SJCRH30 (cell line): ENCODE measurements around the gene BRD9. TPM values are rescaled to one million over a fixed set of nuclear protein-coding genes. Genes with fewer than 3 reads are reported as not detected.
"Not testable (repeated sequence)": the region's sequence is repeated elsewhere in the genome, so short reads cannot be mapped to it uniquely, and the experiment has no call there.

ENCODE experiments used
- DNase-seq, 2 experiments: peaks; one replicate each; pipeline ENCODE4 v3.0.0-alpha.2; 2015 to 2020
- H3K27ac ChIP-seq: fragments of 250-450 bp; sonication (Bioruptor Pico); 2 replicates; pipeline ENCODE4 v1.5.1; 2020; ENCODE audit warnings: mild to moderate bottlenecking, moderate library complexity
- H3K27me3 ChIP-seq: fragments of 250-450 bp; sonication (Bioruptor Pico); 2 replicates; pipeline ENCODE4 v1.5.1; 2020; ENCODE audit warnings: mild to moderate bottlenecking, moderate library complexity
- H3K36me3 ChIP-seq: fragments of 250-450 bp; sonication (Bioruptor Pico); 2 replicates; pipeline ENCODE4 v1.5.1; 2020; ENCODE audit warnings: mild to moderate bottlenecking, moderate library complexity
- H3K4me1 ChIP-seq: fragments of 250-450 bp; sonication (Bioruptor Pico); 2 replicates; pipeline ENCODE4 v1.5.1; 2020; ENCODE audit warnings: mild to moderate bottlenecking, moderate library complexity
- H3K4me3 ChIP-seq: fragments of 250-450 bp; sonication (Bioruptor Pico); 2 replicates; pipeline ENCODE4 v1.5.1; 2020; ENCODE audit warnings: mild to moderate bottlenecking, moderate library complexity
- H3K9me3 ChIP-seq: fragments of 250-450 bp; sonication (Bioruptor Pico); replicated peaks from 2 replicates; pipeline ENCODE4 v1.5.1; 2020; ENCODE audit warnings: mild to moderate bottlenecking, moderate library complexity
- total RNA-seq: library from RNA; depleted of rRNA; stranded (reverse); fragments of >200 nt; shearing (Covaris generic); gene quantifications from 2 replicates; pipeline ENCODE4 v1.2.3, GENCODE V29; 2014

The BRD9 gene
- total RNA-seq, 1 experiment from 2014 or later = 19.9 TPM

DNA sequence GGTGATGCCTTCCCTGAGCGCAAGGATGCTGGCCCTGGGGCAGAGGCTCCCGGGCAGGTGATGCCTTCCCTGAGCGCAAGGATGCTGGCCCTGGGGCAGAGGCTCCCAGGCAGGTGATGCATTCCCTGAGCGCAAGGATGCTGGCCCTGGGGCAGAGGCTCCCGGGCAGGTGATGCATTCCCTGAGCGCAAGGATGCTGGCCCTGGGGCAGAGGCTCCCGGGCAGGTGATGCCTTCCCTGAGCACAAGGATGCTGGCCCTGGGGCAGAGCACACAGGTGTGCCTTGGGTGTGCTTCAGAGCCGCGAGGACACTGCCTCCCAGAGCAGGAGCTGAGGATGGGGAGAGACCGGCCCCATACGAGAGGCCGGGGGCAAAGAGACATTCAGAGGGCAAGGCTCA, 22.7 kb upstream of the BRD9 start:
- H3K9me3 ChIP-seq, H3K27me3 ChIP-seq, H3K4me3 ChIP-seq, H3K4me1 ChIP-seq, DNase-seq, H3K27ac ChIP-seq, H3K36me3 ChIP-seq: not testable (repeated sequence)

DNA sequence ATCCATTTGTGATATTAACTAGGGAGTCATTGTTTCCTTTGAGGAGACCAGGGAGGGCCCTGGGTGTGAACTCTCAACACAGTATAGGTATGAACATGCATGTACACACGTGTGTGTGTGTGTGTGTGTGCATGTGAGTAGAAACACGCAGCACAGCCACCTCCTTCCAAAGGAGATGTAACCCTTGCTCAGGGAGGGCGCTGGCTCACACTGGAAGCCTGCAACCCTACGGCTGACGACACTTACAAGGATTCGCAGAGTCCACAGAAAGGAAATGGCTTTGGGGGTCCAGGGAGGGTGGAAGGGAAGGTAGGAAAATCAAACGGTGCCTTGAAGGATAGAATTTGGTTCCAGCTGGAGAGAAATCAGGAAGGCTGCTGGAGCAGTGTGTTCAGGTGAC, 22.0 kb upstream of the BRD9 start:
- no peak overlapping the region for H3K4me3 ChIP-seq
- H3K27ac ChIP-seq = no peak overlapping the region
- H3K27me3 ChIP-seq = no peaks in the 10 kb centered on the region
- H3K9me3 ChIP-seq = no peaks in the 10 kb centered on the region
- H3K4me1 ChIP-seq = peaks cover 4% of the 10 kb centered on the region
- DNase-seq = no peak
- 0 out of 2 replicates have a peak, but pooled peaks cover 3% of the 10 kb centered on the region for H3K36me3 ChIP-seq

DNA sequence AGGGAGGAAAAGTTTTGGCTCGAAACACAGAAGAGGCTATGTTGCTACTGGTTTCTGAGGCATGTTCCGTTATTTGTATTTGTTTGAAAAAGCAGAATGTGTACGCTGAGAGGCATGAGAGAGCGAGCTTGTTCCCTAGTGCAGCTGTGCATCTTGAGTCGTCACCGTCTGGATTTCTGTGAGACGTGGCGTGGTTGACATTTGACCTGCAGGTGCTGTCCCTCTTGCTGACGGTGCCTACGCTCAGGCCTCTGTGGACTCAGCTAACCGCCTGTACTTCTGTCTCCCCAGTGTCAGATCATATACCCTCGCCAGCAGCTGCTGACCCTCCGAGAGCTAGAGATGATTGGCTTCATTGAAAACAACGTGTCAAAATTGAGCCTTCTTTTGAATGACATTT, 21.6 kb upstream of the BRD9 start:
- Histone ChIP-seq H3K4me1 (peaks cover 1% of the 10 kb centered on the region; the same call in 1 of the 2 replicates), H3K9me3 (no peaks in the 10 kb centered on the region), H3K27me3 (no peaks in the 10 kb centered on the region), H3K4me3 (no peak overlapping the region), H3K36me3 (0 out of 2 replicates have a peak, but pooled peaks cover 3% of the 10 kb centered on the region), H3K27ac (no peak overlapping the region)
- DNase-seq = no peak

DNA sequence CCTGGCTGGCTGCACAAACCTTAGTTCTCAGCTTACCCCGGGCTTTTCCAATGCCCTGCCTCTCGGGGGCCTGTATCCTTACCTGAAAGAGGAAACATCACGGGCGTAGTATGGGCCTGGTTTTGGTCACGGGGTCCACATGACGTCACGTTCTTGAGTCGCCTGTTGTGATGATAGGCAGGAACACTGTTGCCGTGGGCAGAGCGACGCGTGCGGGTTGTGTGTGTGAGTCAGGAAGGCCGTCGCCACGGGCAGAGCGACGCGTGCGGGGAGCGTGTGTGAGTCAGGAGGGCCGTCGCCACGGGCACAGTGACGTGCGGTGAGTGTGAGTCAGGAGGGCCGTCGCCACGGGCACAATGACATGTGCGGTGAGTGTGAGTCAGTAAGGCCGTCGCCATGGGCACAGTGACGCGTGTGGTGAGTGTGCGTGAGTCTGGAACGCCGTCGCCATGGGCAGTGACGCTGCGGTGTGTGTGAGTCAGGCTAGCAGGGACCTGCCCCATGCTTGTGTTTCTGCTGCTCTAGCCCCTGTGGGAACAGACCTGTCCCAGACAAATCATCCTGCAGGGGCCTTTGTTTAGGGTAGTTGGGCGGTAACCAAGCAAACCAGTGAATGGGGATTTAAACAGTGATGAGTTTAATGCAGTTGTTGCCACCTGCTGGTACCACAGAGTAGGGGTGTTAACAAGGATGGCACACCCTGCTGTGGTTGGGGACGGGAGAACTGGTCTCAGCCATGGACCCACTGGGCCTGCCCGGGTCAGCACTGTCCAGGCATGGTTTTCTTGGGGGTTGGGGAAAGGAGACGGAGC, 19.9 kb upstream of the BRD9 start:
- H3K36me3 ChIP-seq = no peaks in the 10 kb centered on the region
- no peaks in the 10 kb centered on the region for H3K4me1 ChIP-seq
- no peak for DNase-seq
- H3K27me3 ChIP-seq = no peaks in the 10 kb centered on the region
- H3K4me3 ChIP-seq = no peak overlapping the region
- no peak overlapping the region for H3K27ac ChIP-seq
- H3K9me3 ChIP-seq = no peaks in the 10 kb centered on the region

DNA sequence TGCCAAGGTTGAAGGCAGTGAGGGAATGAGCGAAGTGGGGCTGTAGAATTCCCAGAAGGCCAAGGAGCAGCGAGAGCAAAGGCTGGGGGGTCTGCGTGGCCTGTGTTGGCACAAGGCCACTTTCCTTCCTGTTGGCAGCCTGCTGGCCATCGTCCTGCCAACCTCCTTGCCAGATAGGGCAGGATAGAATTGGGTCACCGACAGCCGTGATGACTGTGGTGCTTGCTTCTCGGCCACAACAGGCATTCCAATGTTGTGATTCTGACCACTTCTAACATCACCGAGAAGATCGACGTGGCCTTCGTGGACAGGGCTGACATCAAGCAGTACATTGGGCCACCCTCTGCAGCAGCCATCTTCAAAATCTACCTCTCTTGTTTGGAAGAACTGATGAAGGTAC, 19.0 kb upstream of the BRD9 start:
- no peaks in the 10 kb centered on the region for H3K27me3 ChIP-seq
- no peak overlapping the region for H3K27ac ChIP-seq
- no peaks in the 10 kb centered on the region for H3K36me3 ChIP-seq
- H3K4me3 ChIP-seq = no peak overlapping the region
- no peaks in the 10 kb centered on the region for H3K9me3 ChIP-seq
- no peaks in the 10 kb centered on the region for H3K4me1 ChIP-seq
- DNase-seq = no peak

DNA sequence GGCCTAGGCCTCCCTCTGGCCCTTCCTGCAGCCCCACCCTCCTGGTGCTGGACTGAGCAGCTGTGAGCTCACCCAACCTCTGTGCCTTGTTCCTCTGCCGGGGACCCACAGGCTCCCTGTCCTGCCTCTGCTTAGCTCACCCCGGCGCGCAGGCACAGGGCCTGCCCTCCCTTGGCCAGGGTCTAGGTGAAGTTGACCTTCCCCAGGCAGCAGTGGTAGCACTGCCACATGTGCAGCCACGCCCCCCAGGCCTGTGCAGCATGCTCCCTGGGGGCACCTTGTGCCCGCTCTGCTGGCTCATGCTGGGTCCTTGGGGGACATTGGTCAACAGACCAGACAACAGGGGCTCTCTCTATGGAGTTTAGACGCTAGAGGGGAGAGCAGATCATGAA, 18.2 kb upstream of the BRD9 start:
- DNase-seq = no peak
- Histone ChIP-seq H3K4me1 (no peaks in the 10 kb centered on the region), H3K9me3 (no peaks in the 10 kb centered on the region), H3K36me3 (no peaks in the 10 kb centered on the region), H3K4me3 (no peak overlapping the region), H3K27ac (no peak overlapping the region), H3K27me3 (no peaks in the 10 kb centered on the region)

DNA sequence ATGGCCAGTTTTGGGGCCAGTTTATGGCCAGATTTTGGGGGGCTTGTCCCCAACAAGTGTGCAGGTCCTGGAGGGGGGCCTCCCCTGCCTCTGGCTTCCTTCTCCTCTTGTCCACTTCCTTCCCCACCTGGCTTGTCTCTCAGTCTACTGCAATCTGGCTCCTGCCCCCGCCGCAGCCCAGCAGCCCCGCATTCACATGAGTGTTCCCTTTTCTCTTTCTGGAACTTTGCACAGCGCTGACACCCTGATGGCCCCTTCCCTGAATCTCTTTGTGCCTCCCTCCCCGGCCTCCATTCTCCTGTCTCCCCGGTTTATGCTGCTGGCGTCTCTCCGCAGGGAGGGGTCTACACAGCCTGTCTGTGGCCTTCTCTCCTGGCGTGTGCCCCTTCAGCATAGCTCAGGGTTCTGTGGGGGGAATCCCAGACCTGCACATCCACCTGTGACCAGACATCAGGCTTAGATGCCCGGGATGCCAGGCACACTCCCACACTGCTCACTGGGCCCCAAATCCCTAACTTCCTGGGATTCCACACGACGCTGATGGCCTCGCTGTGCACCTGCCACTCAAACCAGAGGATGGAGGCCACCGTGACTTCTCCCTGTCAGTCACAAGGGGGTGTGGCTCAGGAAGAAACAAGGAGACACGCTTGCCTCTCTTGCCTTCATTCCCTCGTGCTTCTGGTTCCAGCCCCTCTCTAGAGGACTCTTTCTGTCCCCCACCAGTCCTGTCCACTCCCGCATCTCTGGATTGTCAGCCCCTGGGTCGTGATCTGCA, 17.6 kb upstream of the BRD9 start:
- H3K4me1 ChIP-seq = no peaks in the 10 kb centered on the region
- H3K4me3 ChIP-seq = no peak overlapping the region
- H3K9me3 ChIP-seq = no peaks in the 10 kb centered on the region
- no peaks in the 10 kb centered on the region for H3K36me3 ChIP-seq
- H3K27ac ChIP-seq = no peak overlapping the region
- no peaks in the 10 kb centered on the region for H3K27me3 ChIP-seq
- DNase-seq = no peak

DNA sequence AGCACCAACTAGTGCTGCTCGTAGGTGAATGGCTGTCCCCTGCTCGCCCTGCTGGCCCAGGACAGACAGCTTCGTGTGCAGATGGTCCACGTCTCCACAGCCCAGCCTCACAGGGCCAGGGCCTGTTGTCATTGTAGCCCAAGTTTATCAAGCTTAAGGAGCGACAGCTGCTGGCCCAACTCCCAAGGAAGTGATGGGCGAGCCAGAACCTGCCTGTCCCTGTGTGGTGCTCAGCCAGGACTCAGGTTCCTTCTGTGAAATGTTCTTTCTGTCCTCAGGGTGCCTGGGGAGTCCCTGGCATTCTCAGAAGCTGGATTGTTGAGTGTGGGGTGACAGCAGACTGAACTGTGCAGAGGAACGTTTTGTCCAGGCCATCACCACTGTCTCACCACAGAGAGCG, 16.5 kb upstream of the BRD9 start:
- H3K27ac ChIP-seq = no peak overlapping the region
- H3K27me3 ChIP-seq = no peaks in the 10 kb centered on the region
- no peak overlapping the region for H3K4me3 ChIP-seq
- H3K9me3 ChIP-seq = no peaks in the 10 kb centered on the region
- DNase-seq = no peak
- no peaks in the 10 kb centered on the region for H3K4me1 ChIP-seq
- no peaks in the 10 kb centered on the region; the same call in 1 of the 2 replicates for H3K36me3 ChIP-seq

DNA sequence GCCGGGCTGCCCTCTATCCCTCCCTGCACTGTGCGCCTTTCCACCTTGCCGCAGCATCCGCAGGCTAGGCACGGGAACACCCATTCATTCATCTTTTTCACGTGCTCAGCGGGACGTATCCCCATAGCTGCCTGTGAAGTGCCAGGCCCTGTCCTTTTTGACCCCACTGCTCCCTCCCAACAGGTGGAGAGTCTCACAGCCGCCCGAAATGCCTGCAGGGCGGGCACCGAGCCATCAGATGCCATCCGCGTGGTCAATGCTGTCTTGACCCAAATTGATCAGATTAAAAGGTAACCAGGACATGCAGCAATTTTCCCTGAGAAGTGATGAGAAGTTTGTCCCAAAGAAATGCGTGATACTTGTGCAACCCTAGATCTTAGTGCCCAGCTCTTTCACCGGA, 15.6 kb upstream of the BRD9 start:
- Histone ChIP-seq H3K27me3 (no peaks in the 10 kb centered on the region), H3K4me3 (no peak overlapping the region), H3K9me3 (no peaks in the 10 kb centered on the region), H3K36me3 (no peaks in the 10 kb centered on the region; the same call in 1 of the 2 replicates), H3K27ac (no peak overlapping the region), H3K4me1 (no peaks in the 10 kb centered on the region)
- DNase-seq = no peak

DNA sequence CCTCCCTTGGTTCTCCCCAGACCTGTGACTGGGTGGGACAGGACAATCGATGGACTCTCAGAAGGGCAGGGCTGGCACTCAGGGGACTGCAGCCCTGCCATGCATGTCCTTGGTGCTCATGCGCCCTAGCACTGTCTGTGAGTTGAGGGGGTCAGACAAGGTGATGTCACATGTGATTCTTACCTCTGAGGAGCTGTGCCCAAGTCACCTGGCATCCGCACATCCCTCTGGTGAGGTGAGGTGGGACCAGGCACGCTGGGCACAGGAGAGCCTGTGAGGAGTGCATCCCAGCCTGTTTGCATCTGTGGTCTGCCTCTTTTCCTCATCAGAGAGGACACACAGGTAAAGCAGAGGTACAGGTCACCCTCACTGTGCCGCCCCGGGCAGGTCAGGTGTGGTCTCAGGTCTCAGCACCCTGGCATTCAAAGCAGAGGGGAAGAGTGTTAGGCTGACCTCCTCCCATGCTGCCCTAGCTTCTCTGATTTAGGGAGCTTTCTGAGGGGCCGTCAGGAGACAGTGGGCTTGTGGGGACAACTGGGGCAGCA, 14.8 kb upstream of the BRD9 start:
- no peak overlapping the region for H3K4me3 ChIP-seq
- H3K36me3 ChIP-seq = no peaks in the 10 kb centered on the region; the same call in 1 of the 2 replicates
- no peak overlapping the region for H3K27ac ChIP-seq
- no peaks in the 10 kb centered on the region for H3K27me3 ChIP-seq
- no peaks in the 10 kb centered on the region for H3K9me3 ChIP-seq
- H3K4me1 ChIP-seq = no peaks in the 10 kb centered on the region
- no peak for DNase-seq

DNA sequence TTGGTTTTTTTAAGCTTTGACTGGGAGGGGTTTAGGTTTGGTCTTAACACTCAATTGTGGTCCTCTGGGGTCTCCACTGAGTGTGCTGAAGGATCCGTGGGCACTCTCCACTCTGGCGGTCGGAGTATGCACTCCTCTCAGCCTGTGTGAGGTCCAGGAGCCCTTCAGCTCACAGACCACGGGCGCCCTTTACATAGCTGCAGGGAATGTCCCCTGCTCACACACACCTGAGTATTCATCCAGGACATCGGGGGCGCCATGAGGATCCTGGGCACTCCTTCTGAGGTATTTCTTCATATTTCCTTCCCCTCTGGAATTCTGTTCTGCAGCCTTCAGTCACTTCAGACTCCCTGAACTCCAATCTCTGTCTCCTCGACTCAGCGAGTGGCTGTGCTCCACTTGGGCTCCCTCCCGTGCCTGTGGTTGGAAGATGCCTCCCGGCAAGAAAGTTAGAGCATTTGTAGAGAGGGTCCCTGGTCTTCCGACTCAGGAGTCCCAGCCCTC, 12.6 kb upstream of the BRD9 start:
- Histone ChIP-seq H3K9me3 (no peaks in the 10 kb centered on the region), H3K27ac (no peak overlapping the region), H3K36me3 (no peaks in the 10 kb centered on the region; the same call in 1 of the 2 replicates), H3K4me1 (no peaks in the 10 kb centered on the region), H3K27me3 (no peaks in the 10 kb centered on the region), H3K4me3 (no peak overlapping the region)
- DNase-seq = no peak

DNA sequence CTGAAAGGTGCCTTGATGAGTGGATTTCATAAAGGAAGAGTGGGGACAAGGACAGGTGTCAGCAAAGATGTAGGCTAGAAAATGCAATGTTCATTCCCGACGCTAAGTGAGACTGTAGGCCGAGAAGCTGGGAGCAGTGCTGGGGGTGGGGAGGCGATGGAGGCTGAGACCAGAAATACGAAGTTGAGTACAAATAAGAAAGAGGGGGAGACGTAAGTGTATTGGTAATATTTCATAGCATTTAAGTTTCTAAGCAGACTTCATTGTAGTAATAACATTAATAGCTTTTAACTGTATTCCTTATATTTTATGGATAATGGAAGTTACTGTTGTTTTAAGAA, 11.1 kb upstream of the BRD9 start:
- H3K27me3 ChIP-seq = no peaks in the 10 kb centered on the region
- H3K4me3 ChIP-seq = no peak overlapping the region
- no peak for DNase-seq
- H3K4me1 ChIP-seq = no peaks in the 10 kb centered on the region
- H3K36me3 ChIP-seq = no peaks in the 10 kb centered on the region; the same call in 1 of the 2 replicates
- H3K9me3 ChIP-seq = no peaks in the 10 kb centered on the region
- no peak overlapping the region for H3K27ac ChIP-seq

DNA sequence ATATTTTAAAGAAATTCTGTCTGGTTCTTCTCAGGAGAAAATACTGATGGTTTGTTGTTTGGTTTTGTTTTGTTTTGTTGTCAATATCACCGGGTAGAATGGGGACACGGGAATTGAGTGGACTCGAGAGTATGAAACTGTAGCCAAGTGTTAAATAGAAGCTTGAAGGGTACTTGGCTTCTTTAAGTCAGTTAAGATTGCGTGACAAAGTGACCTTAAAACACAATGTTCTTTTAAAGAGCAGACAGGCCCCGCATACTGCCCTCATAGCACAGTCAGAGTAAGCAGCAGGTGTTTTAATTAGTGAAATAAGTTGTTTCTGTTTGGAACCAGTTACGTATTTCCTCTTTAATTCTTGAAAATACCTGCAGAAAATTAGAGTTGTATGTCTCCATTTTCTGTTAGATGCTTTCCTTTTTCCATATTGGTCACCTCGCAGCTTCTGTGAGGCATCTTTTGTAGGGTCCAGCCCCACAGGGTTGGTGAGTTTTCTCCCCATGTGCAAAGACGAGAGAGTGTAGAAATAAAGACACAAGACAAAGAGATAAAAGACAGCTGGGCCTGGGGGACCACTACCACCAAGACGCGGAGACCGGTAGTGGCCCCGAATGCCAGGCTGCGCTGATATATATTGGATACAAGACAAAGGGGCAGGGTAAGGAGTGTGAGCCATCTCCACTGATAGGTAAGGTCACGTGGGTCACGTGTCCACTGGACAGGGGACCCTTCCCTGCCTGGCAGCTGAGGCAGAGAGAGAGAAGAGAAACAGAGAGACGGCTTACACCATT, 9.7 kb upstream of the BRD9 start:
- Histone ChIP-seq H3K4me3 (no peak overlapping the region), H3K27ac (no peak overlapping the region), H3K9me3 (no peaks in the 10 kb centered on the region), H3K36me3 (no peaks in the 10 kb centered on the region; the same call in 1 of the 2 replicates), H3K27me3 (no peaks in the 10 kb centered on the region), H3K4me1 (no peaks in the 10 kb centered on the region)
- no peak for DNase-seq

DNA sequence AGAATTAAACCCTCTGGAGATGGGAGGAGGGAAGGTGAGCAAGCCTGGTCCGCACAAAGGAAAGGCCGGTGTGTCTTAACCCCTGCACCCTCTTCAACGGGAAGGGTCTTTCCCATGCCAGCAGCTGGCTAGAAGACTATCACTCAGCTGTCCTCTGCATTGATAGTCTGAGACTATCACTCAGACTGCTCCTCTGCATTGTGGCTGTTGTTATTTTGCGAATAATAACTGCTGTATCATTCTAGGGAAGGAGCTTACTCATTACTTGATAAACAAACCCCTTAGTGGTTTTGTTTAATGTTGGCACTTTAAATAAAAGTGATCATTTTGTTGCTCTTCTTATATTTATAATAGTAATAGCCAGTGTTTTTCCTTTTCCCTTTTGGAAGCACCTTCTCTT, 8.2 kb upstream of the BRD9 start:
- H3K4me1 ChIP-seq = no peaks in the 10 kb centered on the region
- no peaks in the 10 kb centered on the region for H3K27me3 ChIP-seq
- H3K9me3 ChIP-seq = no peaks in the 10 kb centered on the region
- H3K36me3 ChIP-seq = no peaks in the 10 kb centered on the region; the same call in 1 of the 2 replicates
- no peak overlapping the region for H3K27ac ChIP-seq
- DNase-seq = no peak
- H3K4me3 ChIP-seq = no peak overlapping the region
